HG03175 (cell line): ENCODE measurements around the gene BRINP3.

Experiments used
- ATAC-seq: cut with Tn5 transposase; IDR thresholded peaks from one replicate; pipeline ENCODE4 v1.9.1; 2021; ENCODE audit warnings: mild to moderate bottlenecking, moderate library complexity; ENCODE audit not compliant: unreplicated experiment

The BRINP3 gene

GRCh38 chr1:190327271-190327670 lies 150.4 kb downstream of the BRINP3 start:
- ATAC-seq = no peak

DNA sequence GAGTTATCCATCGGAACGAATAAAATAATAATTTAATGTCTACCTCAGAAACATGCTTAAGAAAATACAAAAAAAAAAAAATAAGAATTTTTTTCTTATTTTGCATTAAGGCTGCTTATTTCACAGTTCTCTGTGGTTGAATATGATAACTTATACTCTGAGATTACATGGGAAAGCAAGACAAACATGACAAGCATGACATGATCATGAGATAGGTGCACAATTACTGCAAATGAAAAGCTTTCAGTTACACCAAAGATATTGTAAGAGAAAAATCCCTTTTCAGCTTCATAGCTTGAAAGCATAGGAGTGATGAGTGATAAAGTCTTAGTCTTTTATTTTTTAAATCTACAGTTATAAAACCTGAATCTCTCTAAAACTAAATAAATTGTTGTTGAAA lies 154.1 kb downstream of the BRINP3 start:
- no peak for ATAC-seq

GRCh38 chr1:190322274-190322673 lies 155.4 kb downstream of the BRINP3 start:
- ATAC-seq = no peak

- no peak for ATAC-seq
Observed at GRCh38 chr1:190320952-190321351, 156.7 kb downstream of the BRINP3 start.

- no peak for ATAC-seq
Observed at GRCh38 chr1:190312763-190313162, 164.9 kb downstream of the BRINP3 start.

- ATAC-seq = no peak
Observed at GRCh38 chr1:190303501-190303900, 174.2 kb downstream of the BRINP3 start.

- no peak for ATAC-seq
Observed at GRCh38 chr1:190296453-190296852, 181.2 kb downstream of the BRINP3 start.

DNA sequence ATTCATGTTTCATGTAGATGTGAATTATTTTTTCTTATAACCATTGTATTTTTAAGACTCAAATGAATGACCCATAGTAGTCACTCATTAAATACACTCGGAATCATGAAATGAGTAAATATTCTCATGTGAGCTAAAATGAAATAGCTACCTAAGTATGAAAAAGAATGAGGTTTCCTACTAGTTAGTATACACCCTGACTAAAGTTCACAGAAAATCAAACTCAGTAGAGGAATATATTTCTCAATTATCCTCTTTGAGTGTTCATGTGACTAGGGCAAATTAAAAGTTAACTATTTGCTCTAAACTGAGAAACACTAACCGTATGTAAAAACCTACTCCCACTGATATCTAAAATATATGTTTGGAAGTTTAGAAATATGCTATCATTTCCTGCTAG lies 187.8 kb downstream of the BRINP3 start:
- no peak for ATAC-seq

- ATAC-seq = no peak
Observed at GRCh38 chr1:190286111-190286510, 191.6 kb downstream of the BRINP3 start.

- ATAC-seq = no peak
Observed at GRCh38 chr1:190277107-190277506, 200.6 kb downstream of the BRINP3 start.

DNA sequence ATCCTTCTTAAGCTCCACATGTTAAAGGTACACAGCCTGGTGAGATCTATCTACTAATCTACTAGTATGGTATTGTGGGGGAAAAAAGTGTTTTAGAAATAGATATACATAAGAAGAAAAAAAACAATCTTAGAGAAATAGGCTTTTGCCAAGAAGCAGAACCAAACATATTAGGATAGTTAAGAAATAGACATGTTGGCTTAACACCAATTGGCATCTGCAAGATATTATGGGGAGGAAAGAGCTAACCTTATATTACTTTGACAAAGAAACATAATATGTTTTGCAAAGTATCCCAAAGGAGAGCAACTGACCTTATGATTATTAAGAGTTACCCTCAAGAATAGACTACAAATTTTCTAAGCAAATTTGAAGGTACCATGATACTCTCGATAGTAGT lies 202.9 kb downstream of the BRINP3 start:
- no peak for ATAC-seq

- no peak for ATAC-seq
Observed at GRCh38 chr1:190273161-190273560, 204.5 kb downstream of the BRINP3 start.

DNA sequence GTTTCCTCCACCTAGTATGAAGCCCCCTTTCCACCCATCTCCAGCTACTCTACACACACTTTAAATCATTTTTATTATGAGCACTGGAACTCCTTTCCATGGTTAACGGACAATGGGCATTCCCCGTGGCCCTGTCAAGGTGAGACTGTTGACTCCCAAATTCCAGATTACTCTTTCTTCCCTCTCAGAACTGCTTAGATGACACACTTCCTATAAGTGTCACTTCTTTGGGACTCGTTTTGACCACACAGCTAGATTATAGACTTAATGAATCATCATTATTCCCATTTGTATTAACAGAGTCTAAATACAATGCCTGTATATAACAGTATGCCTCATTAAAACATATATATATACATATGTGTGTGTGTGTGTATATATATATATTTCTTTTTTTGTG lies 215.1 kb downstream of the BRINP3 start:
- ATAC-seq = no peak

DNA sequence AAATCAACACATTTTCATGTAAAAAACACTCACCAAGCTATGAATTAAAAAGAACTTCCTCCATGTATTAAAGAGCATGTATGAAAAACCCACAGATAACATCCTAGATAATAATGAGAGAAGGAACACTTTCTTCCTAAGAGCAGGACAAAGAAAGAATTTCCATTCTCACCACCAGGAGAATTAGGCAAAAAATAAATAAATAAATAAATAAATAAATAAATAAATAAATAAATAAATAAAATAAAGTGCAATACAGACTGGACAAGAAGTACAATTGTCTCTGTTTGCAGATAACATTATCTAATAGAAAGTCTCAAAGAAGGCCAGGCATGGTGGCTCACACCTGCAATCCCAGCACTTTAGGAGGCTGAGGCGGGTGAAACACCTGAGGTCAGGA lies 218.2 kb downstream of the BRINP3 start:
- ATAC-seq = no peak

GRCh38 chr1:190258003-190258402 lies 219.7 kb downstream of the BRINP3 start:
- no peak for ATAC-seq

DNA sequence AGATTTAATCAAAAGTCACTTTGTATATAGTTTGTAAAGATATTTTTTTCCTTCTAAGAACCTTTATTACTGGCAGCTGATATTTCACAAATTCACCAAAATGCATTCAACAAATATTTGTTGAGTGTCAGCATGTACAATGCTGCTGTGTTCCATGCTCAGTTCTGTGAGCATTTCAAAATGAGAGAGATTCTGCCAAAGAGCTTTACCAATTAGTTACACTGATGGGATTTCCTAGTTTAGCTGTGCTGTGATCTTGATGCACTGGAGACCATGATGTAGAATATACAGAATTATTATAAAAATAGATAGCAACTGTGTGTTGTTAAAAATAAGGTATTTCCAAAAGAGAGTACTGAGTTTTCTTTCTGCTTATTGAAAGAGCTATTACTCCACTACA lies 225.6 kb downstream of the BRINP3 start:
- no peak for ATAC-seq

- no peak for ATAC-seq
Observed at GRCh38 chr1:190250368-190250767, 227.3 kb downstream of the BRINP3 start.

DNA sequence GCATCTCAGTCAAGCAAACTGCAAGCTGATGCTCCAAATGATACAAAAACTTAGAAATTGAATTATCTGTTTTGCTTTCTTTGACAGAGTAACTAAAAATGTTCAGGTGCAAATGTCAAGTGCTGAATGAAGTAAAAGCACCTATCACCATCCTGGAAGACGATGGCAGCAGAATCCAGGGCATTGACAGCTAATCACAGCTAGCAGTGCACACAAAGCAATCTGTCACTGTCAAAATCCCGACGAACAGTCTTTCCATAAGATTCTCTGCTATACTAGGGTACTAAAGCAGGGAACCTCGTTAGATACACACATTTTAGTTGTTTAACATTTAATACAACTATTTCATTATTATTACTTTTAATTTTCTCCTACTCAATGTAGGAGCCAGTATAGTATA lies 233.3 kb downstream of the BRINP3 start:
- ATAC-seq = no peak

GRCh38 chr1:190243056-190243455 lies 234.6 kb downstream of the BRINP3 start:
- ATAC-seq = no peak

- ATAC-seq = no peak
Observed at GRCh38 chr1:190226006-190226405, 251.7 kb downstream of the BRINP3 start.

GRCh38 chr1:190212450-190212849 lies 265.2 kb downstream of the BRINP3 start:
- no peak for ATAC-seq

- no peak for ATAC-seq
Observed at GRCh38 chr1:190207733-190208132, 269.9 kb downstream of the BRINP3 start.

DNA sequence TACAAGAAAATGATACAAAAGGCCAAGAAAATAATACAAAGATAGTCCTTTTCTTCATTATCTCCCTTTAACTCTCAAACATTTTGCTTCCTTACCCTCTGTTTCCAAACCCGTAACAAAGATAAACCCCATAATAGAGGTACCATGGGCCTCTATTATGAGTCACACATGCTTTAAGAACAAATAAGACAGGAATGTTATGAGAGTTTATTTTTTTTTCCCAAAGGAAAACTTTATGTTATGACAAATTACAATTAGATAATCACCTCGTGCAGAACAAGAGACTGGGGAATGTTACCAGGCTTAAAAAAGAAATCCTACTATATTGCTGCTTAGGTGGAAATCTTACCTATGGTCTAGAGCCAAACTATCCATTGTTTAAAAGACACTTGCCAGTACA lies 272.0 kb downstream of the BRINP3 start:
- ATAC-seq = no peak

- ATAC-seq = no peak
Observed at GRCh38 chr1:190196020-190196419, 281.6 kb downstream of the BRINP3 start.
